Uterus (tissue), 2 donors: Measurements from ENCODE around the gene ZNF750.

Source experiments
- CTCF ChIP-seq, 4 experiments: fragments of 200-600 bp in 2 of 4; fragments of 450-650 bp in 2 of 4; sonication (generic) in 2 of 4; IDR thresholded peaks; one replicate each; pipeline ENCODE4 v1.5.1; 2016 to 2019; ENCODE audit warnings: antibody characterized with exemption in 4 of 4, mild to moderate bottlenecking in 2 of 4, moderate library complexity in 1 of 4
- POLR2A ChIP-seq, 2 donors: fragments of 450-650 bp; IDR thresholded peaks; one replicate each; pipeline ENCODE4 v1.6.1; 2016; ENCODE audit warnings: antibody characterized with exemption in 2 of 2, mild to moderate bottlenecking in 1 of 2, moderate library complexity in 1 of 2

- no peak for TF ChIP-seq CTCF (IDR thresholded peaks at IDR 0.05)
- no peak for TF ChIP-seq POLR2A (IDR thresholded peaks at IDR 0.05)
Observed at GRCh38 chr17:82823004-82823403, 16.8 kb downstream of the ZNF750 start.
